GM19438 (cell line): ENCODE data around the gene ADAM29.
"Not testable (repeated sequence)": the region's sequence is repeated elsewhere in the genome, so short reads cannot be mapped to it uniquely, and the experiment has no call there.

Source experiments
- ATAC-seq: cut with Tn5 transposase; IDR thresholded peaks from one replicate; pipeline ENCODE4 v1.9.1; 2021; ENCODE audit warnings: low read depth; ENCODE audit not compliant: unreplicated experiment

Gene ADAM29

DNA sequence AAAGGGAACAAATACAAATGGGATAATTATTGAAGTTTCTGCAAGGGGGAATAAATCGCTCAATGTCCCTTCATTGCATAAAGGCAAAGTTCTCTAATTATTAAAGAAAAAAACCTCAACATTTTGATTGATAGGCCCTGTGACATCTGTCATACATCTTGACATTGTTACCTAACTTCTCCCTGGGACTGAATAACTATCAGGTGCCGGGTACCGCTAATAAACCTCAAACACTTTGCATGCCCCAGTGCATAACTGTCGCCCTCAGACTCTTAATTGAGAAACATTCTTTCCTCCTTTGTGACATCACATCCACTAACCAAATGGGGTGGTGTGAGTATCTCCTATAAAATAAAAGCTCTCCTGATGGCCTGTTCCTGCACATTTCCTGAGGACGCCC is at the start of gene ADAM29:
TSS of gene ADAM29 (plus strand) at position 301 of the 400 bp plus-strand sequence. CDS start 57,168 bp downstream, outside the sequence.
- no peak for ATAC-seq

DNA sequence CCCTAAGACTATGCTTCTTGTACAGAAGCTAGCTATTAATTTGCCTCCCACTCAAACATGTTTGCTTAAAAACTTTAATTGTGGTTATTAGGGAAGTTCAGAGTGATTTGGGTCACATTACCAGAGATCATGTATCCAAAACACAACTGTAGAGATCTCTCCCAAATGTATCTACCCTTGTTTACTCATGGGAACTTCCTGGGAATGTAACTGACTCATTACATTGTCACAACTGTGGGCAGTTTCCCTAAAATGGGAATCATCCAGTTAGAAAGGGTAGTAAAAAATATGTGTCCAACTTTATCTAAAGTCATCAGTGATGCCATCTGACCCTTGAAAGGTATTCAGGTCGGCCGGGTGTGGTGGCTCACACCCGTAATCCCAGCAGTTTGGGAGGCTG is 48.8 kb upstream of the ADAM29 start:
- ATAC-seq = no peak

DNA sequence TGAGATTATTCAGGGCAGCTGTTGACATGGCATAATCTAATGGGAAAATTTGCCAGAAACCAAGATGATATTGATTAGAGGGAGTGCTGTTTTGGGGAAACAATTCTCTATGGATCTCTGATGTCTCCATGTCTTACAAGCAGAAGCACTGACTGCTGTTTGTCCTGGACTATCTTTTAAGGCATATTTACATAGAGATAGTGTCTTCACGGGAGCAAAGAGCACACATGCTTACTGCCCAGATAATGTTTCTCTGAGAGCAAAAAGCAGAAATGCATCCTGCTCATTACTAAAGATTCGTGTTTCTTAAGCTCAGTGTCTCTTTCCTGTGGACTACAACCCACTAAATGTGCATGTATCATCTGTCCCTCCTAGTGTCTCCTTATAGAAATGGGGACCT is 47.8 kb upstream of the ADAM29 start:
- ATAC-seq = no peak

DNA sequence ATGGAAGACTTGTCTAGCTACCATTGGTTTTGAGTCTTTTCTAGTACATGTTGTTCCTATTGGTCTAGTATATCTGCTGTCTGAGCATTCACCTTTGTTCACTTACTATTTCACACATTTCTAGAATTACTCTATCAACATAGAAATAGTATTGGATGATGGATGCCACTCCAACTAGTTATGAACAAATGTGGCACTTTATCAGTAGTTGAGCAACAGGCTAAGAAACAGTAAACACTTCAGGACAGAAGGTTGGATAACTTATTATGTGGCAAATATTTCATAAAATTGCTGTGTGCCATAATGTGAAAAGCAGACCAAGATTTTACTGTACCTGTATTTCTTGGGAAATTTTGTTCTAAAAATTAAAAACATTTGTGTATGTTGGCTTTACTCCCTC is 46.8 kb upstream of the ADAM29 start:
- ATAC-seq = no peak

DNA sequence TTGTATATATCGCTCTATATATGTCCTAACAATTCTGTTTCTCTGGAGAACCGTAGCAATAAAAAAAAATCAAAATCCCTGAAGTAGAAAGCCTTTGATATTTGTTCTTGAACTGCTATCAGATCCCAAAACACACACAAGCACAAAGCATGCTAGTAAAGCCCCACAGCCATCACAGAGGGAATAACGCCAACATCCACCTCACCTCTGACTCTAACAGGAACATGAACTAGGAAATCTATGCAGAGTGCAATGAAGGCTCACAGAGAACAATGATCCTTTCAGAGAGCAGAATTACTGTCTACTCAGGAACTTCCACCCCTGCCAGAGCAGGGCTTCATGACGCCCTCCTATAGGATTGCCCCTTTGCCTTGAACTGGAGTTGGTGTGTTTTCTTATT is 45.0 kb upstream of the ADAM29 start:
- ATAC-seq = not testable (repeated sequence)

DNA sequence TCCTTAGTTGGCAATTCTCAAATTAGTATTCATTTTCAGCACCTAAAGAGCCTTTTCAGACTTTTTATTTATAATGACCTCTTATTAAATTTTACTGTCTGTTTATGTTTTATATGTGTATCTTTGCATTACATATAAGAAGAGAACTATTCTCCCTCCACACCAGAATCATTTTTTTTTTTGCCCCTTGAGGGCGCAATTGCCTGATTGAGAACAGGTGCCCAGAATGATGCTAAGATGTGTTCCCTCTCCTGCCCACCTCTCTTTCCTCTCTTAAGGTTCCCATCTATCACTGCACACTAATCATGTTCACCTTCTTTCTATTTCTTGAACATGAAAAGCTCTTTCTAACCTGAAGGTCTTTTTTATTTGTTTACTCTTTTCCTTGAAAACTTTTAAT is 44.2 kb upstream of the ADAM29 start:
- no peak for ATAC-seq

DNA sequence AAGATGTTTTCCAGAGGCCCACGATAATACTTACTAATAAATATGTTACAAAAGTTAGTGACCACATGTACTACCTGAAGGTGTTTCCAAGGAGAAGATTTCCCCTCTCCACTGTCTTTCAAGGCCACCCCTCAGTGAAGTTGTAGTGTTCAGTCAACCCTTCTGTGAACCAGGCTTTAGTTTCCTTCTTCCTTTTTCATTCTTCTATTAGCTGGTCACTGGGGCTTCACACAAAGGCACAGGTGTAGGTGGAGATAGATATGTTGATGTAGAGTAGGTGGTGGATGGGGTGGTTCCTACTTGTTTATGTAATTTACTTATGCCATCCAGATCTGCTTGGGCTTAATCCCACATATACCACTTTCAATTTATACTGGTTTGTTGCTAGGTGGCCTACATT is 43.3 kb upstream of the ADAM29 start:
- ATAC-seq = no peak

DNA sequence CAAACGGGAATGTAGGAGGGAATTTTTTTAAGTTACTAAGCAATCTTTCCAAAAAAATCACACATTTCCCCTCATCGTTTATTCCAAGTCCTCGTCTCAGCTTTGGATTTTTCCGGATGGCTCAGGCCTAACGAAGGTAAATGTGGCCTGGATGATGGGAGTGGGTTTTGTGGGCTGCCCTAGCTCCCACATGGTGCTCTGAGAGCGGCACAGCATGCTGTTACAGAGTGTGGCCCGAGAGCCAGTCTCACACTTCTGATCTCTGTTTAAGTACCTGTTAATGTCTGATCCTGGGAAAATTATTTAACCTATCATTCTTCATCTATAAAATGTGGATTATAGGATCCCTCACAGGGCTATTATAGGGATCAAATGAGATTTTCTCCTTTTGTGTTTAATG is 38.2 kb upstream of the ADAM29 start:
- ATAC-seq = no peak

DNA sequence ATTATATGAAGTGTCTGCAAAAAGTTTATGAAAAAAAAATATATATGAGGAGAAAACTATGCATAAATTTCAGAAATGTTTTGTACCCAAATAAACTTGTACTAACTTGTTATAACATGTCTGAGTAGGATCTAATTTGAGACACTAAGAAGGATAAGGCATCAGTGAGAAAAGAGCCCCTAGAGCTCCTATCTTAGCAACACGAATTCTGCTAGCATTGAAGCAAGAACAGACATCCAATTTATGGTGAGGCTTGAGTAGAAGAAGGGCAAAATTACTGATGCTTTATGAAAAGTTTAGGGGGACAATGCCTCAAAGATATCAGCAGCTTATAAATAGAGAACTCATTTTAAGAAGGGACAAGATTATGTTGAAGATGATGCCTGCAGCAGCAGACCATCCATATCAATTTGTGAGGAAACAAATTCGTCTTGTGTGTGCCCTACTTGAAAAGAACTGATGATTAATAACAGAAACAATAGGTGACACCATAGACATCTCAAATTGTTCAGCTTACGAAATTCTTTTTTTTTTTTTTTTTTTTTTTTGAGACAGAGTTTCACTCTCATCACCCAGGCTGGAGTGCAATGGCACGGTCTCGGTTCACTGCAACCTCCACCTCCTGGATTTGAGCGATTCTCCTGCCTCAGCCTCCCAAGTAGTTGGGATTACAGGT is 35.7 kb upstream of the ADAM29 start:
- no peak for ATAC-seq

DNA sequence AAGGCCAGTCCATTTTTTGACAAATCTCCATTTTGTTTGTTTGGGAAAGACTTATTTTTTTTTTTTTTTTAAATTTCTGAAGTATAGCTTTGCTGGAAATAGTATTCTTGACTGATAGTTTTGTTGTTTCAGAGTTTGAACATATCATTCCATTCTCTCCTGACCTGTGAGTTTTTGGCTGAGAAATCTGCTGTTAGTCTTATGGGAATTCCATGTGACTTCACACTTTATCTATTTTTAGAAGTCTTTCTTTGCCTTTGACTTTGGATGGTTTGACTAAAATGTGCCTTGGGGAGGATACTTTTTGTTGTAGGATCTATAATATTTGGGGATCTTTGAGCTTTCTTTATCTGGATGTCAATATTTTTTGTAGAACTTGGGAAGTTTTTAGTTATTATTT is 10.7 kb upstream of the ADAM29 start:
- no peak for ATAC-seq

DNA sequence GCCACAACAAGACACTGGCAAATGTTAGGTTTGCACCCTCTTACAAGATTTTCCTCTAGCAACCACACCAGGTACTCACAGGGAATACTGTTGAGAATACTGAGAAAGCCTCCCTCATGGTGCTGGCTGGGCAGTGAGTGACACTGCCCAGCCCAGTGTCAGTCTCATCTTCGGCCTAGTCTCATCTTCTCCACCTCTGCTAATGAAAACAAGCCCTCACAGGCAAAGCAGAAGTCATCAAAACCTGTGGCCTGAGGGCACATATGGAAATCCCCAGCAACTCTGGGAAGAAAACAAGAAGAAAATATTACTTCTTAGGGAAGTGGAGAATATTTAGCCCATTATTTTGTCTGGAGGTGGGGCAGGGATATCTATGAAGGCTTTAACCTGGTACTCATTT is 7.9 kb upstream of the ADAM29 start:
- ATAC-seq = no peak

DNA sequence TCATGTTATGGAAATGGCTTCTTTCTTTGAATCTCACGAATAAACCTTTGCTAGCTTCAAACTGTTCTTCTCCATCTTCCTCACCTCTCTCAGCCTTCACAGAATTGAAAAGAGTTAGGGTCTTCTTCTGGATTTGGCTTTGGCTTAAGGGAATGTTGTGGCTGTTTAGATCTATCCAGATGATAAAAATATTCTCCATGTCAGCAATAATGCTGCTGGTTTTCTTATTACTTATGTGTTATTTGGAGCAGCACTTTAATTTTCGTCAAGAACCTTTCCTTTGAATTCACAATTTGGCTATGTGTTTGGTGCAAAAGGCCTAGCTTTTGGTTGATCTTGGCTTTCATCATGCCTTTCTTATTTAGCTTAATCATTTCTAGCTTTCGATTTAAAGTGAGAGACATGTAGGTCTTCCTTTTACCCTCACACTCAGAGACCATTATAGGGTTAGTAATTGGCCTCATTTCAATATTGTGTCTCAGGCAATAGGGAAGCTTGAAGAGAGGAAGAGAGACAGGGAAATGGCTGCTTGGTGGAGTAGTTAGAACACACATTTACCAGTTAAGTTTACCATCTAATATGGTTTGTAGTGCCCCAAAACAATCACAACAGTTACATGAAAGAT is 5.1 kb upstream of the ADAM29 start:
- ATAC-seq = no peak

DNA sequence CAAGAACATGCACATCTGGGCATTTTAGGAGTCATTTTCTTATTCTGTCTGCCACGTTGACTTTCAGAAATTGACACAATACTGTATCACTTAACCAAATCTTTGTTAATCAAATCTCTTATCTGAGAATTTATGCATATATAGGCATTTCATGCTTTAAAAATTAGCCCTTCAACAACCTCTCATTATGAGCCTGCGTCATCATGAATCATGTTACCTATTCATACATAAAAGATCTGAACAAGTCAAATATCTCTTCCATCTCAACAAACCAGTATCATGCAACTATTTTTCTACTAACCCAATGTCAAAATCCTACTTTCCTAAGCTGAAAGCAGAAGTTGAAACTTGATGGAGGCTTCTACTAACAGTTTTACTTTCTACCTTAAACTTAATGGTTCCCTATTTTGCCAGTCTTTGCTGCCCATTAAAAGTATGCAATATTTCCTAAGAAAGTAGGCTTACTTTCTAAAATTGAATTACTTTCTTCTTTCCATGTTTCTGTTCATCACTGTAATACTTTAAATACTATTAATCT is 1.8 kb downstream of the ADAM29 start:
- ATAC-seq = no peak

DNA sequence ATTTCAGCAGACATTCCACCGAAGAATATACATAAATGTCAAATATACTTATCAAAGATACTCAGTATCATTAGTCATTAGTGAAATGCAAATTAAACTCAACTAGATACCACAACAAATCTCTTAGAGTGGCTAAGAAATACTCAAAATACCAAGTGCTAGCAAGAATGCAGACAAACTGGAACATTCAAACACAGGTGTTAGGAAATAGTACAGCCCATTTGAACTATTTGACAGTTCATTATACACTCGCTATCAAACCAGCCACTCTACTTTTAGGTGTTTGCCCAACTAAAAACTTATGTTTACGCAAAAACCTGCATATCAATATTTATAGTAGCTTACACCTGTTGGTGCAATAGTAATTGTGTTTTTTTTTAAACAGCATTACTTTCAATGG is 8.8 kb downstream of the ADAM29 start:
- no peak for ATAC-seq

DNA sequence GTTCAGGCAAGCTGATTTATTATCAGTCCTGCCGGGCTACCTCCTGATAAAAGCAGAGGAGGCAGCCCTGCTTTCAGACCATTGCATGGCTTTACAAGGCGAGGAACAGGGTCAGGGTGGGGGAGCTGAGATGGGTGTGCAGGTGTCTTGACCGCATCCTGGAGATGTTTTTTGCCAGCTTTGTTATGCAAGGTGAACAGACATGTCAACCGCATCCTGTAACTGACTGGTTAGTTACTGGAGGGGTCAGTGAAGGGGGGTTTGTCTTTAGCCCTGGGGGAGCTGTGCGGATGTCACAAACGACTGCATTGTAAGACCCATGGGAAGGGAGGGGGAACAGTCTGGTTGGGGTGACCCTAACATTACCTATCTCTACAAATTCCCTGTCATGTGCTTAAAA is 10.0 kb downstream of the ADAM29 start:
- no peak for ATAC-seq

DNA sequence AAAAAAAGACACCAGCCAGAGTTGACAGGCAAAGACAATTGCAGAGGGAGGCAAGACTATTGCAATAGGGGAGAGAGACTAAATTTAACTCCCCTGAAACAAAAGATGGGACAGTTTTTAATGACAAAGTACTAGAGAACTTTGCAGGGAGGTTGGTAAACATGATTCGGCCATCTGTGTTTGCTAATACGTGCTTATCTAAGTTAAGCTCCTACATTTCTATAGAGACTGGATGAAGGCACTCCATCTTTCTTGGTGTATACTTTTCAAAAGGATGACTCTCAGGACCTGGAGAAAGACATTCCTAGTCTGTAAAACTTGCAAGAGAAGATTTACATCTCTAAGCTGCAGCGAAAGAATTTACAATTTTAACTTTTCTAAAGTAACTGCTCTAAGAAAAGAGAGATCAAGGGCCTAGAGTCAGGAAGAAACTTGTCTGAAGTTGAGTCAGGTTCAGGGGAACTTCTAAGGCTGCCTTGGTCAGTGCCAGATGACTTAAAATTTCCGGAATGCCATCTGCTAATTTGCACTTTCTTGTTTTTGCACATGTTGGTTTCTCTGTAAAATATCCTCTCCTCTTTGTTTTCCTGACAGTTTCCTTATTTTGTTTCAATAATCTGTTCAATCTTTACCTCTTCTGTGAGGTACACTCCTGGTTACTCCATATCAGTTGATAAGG is 10.6 kb downstream of the ADAM29 start:
- ATAC-seq = no peak

DNA sequence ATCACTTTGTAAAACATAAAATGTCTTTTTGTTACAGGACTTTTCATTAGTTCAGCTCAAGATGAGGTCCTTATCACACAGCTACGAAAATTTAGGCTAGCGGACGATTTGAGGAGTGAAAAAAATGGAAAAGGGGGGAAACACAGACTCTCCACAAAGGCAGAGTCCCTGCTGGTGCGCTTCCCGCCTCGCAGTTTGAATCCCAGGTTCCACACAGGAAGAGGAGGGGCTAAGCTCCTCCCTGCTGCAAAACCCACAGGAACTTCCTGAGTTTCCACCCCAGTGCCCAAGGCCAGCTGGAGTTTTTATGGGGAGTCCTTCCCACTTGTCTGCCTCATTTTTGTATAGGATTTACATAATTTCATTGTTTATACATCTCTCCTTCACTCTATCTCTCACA is 11.2 kb downstream of the ADAM29 start:
- ATAC-seq = no peak

DNA sequence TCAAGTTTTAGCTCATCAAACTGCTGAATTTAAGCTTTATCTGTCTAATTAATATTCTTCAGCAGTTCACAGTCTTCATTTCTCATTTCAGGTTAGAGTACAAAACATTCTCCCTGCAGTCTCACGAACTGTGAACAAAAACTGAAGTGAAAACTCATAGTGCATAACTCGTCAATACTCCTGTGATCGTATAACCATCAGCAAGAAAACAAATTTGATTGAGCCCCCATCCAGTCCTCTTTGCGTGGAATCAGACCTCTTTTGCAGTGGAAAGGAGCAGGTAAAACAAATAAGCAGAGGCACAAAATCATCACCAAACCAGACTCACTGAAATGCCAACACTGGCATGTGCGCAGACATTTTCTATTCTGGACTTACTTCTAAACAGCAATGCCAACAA is 12.7 kb downstream of the ADAM29 start:
- ATAC-seq = no peak

DNA sequence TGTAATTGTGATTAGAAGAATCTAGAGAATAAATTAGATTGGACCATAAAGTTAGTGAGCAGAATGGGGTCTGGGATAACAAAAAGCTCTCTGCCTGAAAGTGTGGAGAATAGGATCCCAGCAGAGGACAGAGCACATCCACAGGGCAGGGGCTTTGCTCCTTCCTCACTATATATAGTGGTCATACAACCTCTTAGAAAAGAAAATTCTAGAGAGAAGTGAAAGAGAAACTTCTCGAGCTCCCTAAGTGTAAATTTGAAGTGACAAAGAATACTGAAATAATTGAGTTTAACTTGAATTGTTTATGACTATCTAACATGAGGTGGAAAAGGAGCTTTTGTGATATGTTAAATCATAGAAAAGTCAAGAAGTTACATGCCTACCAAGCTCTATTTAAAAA is 14.9 kb downstream of the ADAM29 start:
- no peak for ATAC-seq

DNA sequence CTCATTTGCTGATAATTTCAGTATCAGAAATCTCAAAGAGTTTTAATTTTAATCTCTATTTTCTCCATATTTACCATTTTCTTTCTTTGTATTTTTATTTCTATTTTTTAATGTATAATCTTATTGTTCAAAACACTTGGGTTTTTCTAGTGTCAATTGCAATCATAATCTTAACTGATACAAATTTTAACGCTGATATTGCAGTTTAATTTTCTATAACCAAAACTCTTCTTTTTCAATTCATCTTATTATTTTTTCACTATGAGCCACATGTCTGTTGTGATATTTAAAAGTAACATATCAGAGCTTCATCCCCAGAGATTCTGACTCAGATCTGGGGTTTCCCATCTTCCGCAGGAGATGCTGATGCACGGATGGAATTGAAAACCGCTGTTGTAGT is 16.2 kb downstream of the ADAM29 start:
- no peak for ATAC-seq

DNA sequence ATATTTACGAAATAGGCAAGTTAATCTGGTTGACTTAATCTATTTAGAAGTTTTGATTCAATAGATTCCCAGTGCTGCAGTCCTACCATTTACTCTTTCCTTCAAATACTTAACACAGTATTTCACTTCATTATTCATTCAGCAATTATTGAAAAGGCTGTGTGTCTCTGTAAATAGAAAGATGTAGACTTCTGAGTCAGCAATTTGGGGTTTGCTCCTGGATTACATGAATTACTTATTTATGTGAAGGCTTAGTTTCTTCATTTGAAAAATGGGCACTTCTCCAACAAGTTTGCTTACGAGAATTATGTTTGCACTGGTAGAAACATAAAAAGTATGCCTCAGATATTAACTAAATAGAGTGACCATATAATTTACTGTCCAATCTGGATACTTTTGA is 17.4 kb downstream of the ADAM29 start:
- no peak for ATAC-seq

DNA sequence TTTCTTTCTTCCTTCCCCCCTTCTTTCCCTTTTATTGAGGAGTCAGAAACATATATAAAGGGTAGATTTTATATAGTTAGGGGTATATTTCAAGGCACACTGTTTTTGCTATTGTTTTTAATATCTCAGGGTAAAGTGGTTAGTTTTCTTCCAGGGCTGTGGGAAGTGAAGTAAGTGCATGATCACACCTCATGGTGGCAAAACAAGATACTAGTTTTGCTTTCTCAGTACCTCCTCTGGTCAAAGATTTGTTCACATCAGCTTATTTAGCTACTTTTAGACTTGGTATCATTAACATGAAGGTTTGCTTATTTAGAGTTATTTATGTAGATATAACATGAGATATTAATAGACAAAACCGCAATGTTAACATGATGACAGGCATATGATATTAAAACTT is 21.8 kb downstream of the ADAM29 start:
- ATAC-seq = no peak
